ENCODE measurements around the gene ARIH2.

GRCh38 chr3:48962340-48962739 is 43.7 kb downstream of the ARIH2 start:
- TF ChIP-seq POLR2AphosphoS5 (IDR thresholded peaks at IDR 0.05; ENCODE audit: insufficient read depth, low read depth, low read length) = no peak
- TF ChIP-seq CTCF (IDR thresholded peaks at IDR 0.05; ENCODE audit: extremely low read depth in 1 of 2, insufficient read depth in 1 of 2, low read depth in 1 of 2, low read length in 2 of 2) = no peak
- no peak for TF ChIP-seq POLR2A (IDR thresholded peaks at IDR 0.05; ENCODE audit: low read depth, low read length)
- TF ChIP-seq GATA2 (IDR thresholded peaks at IDR 0.05; ENCODE audit: insufficient read depth, insufficient read length, low read depth, low read length) = no peak

Measured in endothelial cell of umbilical vein (primary cell).